Measurements from ENCODE around the gene GPR176.
"Not testable (repeated sequence)": the region's sequence is repeated elsewhere in the genome, so short reads cannot be mapped to it uniquely, and the experiment has no call there.

Gene GPR176

GRCh38 chr15:39857132-39857531 lies 62.9 kb downstream of the GPR176 start:
- DNase-seq (ENCODE audit: low read depth in 2 of 2): no peak

DNA sequence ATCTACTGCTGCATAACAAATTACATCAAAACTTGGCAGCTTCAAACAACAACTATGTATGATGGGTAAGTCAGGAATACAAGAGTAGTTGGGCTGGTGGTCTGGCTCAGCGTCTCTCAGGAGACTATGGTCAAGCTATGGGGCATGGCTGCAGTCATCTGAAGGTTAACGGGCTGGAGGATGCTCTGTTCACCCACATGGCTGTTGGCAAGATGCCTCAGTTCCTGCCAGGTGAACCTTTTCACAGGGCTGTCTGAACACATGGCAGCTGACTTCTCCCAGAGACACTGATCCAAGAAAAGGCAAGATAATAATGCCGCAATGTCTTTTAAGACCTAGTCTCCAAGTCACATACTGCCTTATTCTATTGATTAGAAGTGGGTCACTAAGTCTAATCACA lies 63.7 kb downstream of the GPR176 start:
- no peak for DNase-seq (ENCODE audit: low read depth in 2 of 2)

DNA sequence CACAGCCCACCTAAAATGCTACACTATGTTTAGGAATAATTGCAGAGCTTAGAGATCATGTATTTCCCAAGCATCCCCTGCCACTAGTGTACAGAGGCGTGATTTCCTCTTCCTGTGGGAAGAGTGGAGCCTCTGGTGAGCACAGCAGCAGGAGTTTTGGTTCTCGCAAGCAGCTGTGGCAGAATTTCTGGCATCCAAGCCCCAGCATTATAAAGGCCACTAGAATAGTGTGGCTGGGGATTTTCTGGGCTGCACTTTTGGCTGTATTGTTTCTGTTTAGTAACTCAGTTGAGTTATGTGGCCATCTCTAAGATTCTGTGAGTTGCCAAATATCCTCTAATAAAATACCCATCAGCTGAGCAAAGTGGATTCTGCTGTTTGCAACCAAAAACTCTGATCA lies 64.7 kb downstream of the GPR176 start:
- DNase-seq (ENCODE audit: low read depth in 2 of 2): no peak

GRCh38 chr15:39854161-39854560 lies 65.9 kb downstream of the GPR176 start:
- DNase-seq (ENCODE audit: low read depth in 2 of 2): no peak

DNA sequence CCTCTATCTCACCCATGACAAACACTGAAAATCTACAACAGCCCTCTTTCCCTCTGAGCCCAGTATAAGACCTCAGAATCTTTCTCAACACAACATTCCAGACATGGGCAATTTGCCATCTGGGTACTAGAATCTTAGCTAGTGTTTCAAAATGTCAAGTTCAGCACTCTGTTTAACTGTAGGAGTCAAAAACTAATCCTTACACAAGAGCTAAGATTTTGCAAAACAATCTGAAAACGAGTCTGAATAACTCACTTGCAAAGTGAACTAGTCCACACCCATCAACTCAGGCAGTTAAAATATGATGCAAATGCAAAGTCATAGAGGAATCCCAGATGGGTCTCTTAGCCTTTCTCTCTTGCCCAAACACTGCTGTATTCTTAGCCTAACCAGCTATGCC lies 67.8 kb downstream of the GPR176 start:
- no peak for DNase-seq (ENCODE audit: low read depth in 2 of 2)

- DNase-seq (ENCODE audit: low read depth in 2 of 2): no peak
These were observed 68.5 kb downstream of the GPR176 start for GRCh38 chr15:39851500-39852092.

- no peak for DNase-seq (ENCODE audit: low read depth in 2 of 2)
These were observed 69.6 kb downstream of the GPR176 start for GRCh38 chr15:39850436-39850835.

DNA sequence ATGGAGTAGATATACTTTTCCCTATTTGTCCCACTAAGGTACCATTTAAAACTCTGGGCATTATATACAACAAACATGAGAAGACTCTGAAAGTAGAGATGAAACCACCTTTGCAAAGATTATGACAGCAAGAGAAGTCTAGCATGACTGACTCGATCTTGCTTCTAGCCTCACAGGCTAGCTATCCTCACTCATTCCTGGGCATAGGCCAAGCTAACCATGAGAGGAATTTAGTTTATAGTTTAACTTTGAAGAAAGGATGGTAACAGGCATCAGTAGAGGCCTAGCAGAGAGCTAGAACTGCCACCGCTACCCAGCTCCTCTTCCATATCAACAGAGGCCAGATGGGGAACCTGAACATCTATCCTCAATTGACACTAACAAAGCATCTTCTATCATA lies 74.0 kb downstream of the GPR176 start:
- DNase-seq (ENCODE audit: low read depth in 2 of 2): no peak

- DNase-seq (ENCODE audit: low read depth in 2 of 2): no peak
These were observed 74.5 kb downstream of the GPR176 start for GRCh38 chr15:39845582-39845981.

- DNase-seq (ENCODE audit: low read depth in 2 of 2): no peak
These were observed 76.5 kb downstream of the GPR176 start for GRCh38 chr15:39843565-39843964.

- no peak for DNase-seq (ENCODE audit: low read depth in 2 of 2)
These were observed 82.6 kb downstream of the GPR176 start for GRCh38 chr15:39837454-39837853.

DNA sequence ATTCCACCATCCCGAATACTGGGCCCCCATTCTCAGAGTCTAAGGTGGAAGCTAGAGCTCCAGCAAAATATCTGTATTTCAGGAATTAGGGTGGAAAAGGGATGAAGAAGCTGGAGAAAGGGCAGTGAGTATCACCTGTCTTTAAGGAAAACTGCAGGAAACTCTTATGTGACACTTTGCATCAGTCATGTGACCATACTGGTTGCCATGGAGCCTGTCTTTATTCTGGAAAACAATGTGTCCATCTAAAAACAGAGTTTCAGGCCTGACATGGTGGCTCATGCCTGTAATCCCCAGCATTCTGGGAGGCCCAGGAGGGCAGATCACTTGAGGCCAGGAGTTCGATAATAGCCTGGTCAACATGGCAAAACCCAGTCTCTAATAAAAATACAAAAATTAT lies 84.5 kb downstream of the GPR176 start:
- no peak for DNase-seq (ENCODE audit: low read depth in 2 of 2)

GRCh38 chr15:39834256-39834655 lies 85.8 kb downstream of the GPR176 start:
- no peak for DNase-seq (ENCODE audit: low read depth in 2 of 2)

GRCh38 chr15:39833515-39833981 lies 86.5 kb downstream of the GPR176 start:
- DNase-seq (ENCODE audit: low read depth in 2 of 2): no peak

- DNase-seq (ENCODE audit: low read depth in 2 of 2): no peak
These were observed 89.9 kb downstream of the GPR176 start for GRCh38 chr15:39830166-39830565.

GRCh38 chr15:39828374-39828931 lies 91.6 kb downstream of the GPR176 start:
- no peak for DNase-seq (ENCODE audit: low read depth in 2 of 2)

DNA sequence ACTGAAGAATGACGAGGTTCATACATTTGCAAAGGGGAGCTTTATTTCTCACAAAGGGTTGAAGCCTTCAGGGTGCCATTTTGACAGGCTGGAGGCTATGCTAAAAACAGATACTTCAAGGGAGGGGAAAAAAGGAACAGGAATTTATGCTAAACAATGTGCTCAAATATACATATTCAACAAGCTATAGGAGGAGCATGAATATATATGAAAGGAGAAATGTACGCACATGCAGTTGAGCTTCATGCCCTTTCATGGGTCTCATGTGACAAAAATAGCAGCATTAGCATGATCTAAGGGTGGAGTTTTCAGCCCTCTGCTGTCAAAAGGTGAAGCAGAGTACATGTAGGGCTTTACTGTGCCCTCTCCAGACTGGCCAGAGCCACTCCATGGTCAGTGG lies 93.1 kb downstream of the GPR176 start:
- DNase-seq (ENCODE audit: low read depth in 2 of 2): no peak

- no peak for DNase-seq (ENCODE audit: low read depth in 2 of 2)
These were observed 96.4 kb downstream of the GPR176 start for GRCh38 chr15:39823634-39824033.

- DNase-seq (ENCODE audit: low read depth in 2 of 2): no peak
These were observed 99.9 kb downstream of the GPR176 start for GRCh38 chr15:39820050-39820602.

DNA sequence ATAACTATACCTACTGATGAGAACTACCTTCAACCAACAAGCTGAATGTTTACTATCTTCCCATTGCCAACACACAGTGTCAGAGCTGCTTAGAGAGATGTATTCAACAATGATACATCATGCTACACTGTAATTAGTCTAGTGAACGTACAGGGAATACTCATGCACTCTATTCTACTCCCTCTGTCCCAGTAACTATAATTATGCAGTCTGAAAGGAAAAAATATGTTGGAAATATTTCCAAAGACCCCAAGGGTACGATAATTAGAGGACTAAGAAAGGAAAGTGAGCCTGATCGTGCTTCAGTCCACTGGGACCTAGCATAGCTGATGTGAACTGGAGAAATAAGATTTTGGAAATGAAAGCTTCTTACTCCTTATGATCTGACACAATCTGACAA lies 100.5 kb downstream of the GPR176 start:
- DNase-seq (ENCODE audit: low read depth in 2 of 2): no peak

DNA sequence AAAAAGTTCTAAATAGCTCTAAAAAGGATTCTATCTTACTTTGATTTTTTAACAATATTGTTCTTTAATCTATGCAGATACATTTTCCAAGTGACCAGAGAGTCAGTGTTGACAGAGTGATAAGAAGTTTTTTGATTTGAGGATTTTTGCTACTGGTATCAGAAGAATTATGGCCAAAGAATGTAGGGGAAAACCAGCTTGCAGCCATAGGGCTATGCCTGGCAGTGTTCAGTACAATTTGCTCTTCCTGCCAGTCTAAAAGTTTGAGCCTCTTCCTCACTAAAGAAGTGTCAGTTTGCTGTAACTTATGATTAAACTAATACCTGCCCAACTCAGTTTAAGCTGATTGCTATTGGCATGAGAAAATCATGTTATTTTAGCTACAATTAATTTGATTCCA lies 102.2 kb downstream of the GPR176 start:
- no peak for DNase-seq (ENCODE audit: low read depth in 2 of 2)

DNA sequence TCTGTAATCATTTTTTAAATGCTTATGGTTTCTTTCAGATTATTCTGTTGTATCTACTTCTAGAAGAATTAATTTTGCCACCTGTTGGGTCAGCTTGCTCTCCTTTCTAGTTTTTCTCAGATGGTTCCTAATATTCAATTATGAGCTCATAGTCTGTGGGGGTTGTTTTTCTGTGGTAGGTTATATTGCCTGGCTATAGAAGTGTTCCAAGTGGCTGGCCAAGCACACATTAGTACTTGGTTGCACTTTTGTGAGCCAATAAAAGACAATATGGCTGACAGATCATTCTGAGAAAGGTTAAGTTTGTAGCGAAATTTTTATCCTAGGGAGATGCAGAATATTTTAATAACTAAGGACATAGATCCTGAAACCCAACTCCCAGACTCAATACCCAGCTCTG lies 105.6 kb downstream of the GPR176 start:
- DNase-seq (ENCODE audit: low read depth in 2 of 2): no peak

GRCh38 chr15:39812651-39813050 lies 107.4 kb downstream of the GPR176 start:
- DNase-seq (ENCODE audit: low read depth in 2 of 2): not testable (repeated sequence)

DNA sequence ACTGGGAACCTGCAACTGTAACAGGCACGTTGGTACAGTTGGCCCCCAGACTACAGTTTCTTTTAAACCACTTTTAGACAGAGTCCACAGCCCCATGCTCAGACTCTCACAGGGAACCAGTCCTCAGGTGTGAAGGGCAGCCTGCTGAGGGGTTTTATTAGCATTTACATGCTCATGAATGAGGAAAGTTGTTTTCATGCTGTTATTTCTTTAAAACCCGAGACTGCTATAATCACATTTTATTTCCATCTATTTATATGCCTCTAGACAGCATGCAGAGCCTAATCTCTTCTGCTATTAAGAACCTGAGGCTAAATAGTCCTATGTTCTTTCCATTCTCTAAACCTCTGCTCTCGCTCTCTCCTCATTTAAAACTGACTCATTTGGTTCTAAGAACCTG lies 111.2 kb downstream of the GPR176 start:
- no peak for DNase-seq (ENCODE audit: low read depth in 2 of 2)

Data from stimulated activated CD8-positive, alpha-beta memory T cell treated with anti-CD3 and anti-CD28 coated beads, Interleukin-15, amount 100 ng/mL, for 48 hours (primary cell).